HL-60 (cell line): ENCODE data around the gene ZNF121.

Experiments used
- DNase-seq, 2 experiments: peaks; one replicate each; pipeline ENCODE4 v3.0.0-alpha.2; 2010 to 2020; ENCODE audit warnings: low read depth in 1 of 2, low spot score in 1 of 2
- H3K27ac ChIP-seq: fragments of 250-450 bp; sonication (Bioruptor Pico); replicated peaks from 2 replicates; pipeline ENCODE4 v1.5.1; 2020; ENCODE audit warnings: mild to moderate bottlenecking, moderate library complexity
- H3K27me3 ChIP-seq: fragments of 250-450 bp; sonication (Bioruptor Pico); 2 replicates; pipeline ENCODE4 v1.5.1; 2021; ENCODE audit warnings: mild to moderate bottlenecking, moderate library complexity; ENCODE audit not compliant: insufficient read depth, poor library complexity, severe bottlenecking
- H3K4me3 ChIP-seq: replicated peaks from 2 replicates; pipeline ENCODE4 v1.5.1; 2011; ENCODE audit warnings: mild to moderate bottlenecking, control low read depth, low read length; ENCODE audit not compliant: insufficient read depth
- CTCF ChIP-seq: IDR thresholded peaks from one replicate; pipeline ENCODE4 v1.5.1; 2011; ENCODE audit warnings: low read length, control low read depth, inconsistent platforms; ENCODE audit not compliant: insufficient read depth
- GABPA ChIP-seq: IDR thresholded peaks from 2 replicates; pipeline ENCODE4 v1.6.1; 2012; ENCODE audit warnings: low read depth
- POLR2AphosphoS5 ChIP-seq: IDR thresholded peaks from 2 replicates; pipeline ENCODE4 v1.6.1; 2012; ENCODE audit warnings: low read depth
- REST ChIP-seq: IDR thresholded peaks from 2 replicates; pipeline ENCODE4 v1.6.1; 2012; ENCODE audit warnings: low read depth; ENCODE audit not compliant: insufficient replicate concordance
- SPI1 ChIP-seq: IDR thresholded peaks from 2 replicates; pipeline ENCODE4 v1.6.1; 2012; ENCODE audit warnings: low read depth, mild to moderate bottlenecking, borderline replicate concordance

ZNF121 gene

GRCh38 chr19:9580728-9581127, 3.6 kb downstream of the ZNF121 start:
- DNase-seq = no peak
- Histone ChIP-seq H3K4me3 (no peak overlapping the region), H3K27ac (no peak overlapping the region), H3K27me3 (no peaks in the 10 kb centered on the region)
- TF ChIP-seq SPI1 = no peak
- no peak for TF ChIP-seq CTCF
- no peak for TF ChIP-seq GABPA
- TF ChIP-seq POLR2AphosphoS5 = no peak
- no peak for TF ChIP-seq REST

- Histone ChIP-seq H3K27ac (no peak overlapping the region), H3K27me3 (no peaks in the 10 kb centered on the region), H3K4me3 (no peak overlapping the region)
- TF ChIP-seq CTCF = no peak
- TF ChIP-seq REST = no peak
- no peak for TF ChIP-seq POLR2AphosphoS5
- no peak for TF ChIP-seq GABPA
- no peak for TF ChIP-seq SPI1
- no peak for DNase-seq
Measured at GRCh38 chr19:9570255-9570654, 14.0 kb downstream of the ZNF121 start.

- no peak overlapping the region for H3K27ac ChIP-seq
- H3K27me3 ChIP-seq = no peaks in the 10 kb centered on the region
- no peak overlapping the region for H3K4me3 ChIP-seq
- no peak for TF ChIP-seq SPI1
- TF ChIP-seq REST = no peak
- no peak for TF ChIP-seq GABPA
- no peak for TF ChIP-seq CTCF
- TF ChIP-seq POLR2AphosphoS5 = no peak
- DNase-seq = no peak
Measured at GRCh38 chr19:9566729-9567128, 17.6 kb downstream of the ZNF121 start.
